NCI-H1105 (cell line): Measurements from ENCODE around the gene IL18.
"Not testable (repeated sequence)": the region's sequence is repeated elsewhere in the genome, so short reads cannot be mapped to it uniquely, and the experiment has no call there.

ENCODE experiments used
- DNase-seq: peaks from one replicate; lab custom pipeline; 2025; lab: John Stamatoyannopoulos, UW

Gene IL18

GRCh38 chr11:112118176-112118575, 45.7 kb downstream of the IL18 start:
- DNase-seq: no peak

- no peak for DNase-seq
Observed at GRCh38 chr11:112115386-112115785, 48.5 kb downstream of the IL18 start.

- no peak for DNase-seq
Observed at GRCh38 chr11:112114460-112114859, 49.4 kb downstream of the IL18 start.

GRCh38 chr11:112113539-112114457, 50.1 kb downstream of the IL18 start:
- DNase-seq: peak; percentile 20

- no peak for DNase-seq
Observed at GRCh38 chr11:112106070-112106469, 57.8 kb downstream of the IL18 start.

GRCh38 chr11:112103446-112103845, 60.4 kb downstream of the IL18 start:
- no peak for DNase-seq

- no peak for DNase-seq
Observed at GRCh38 chr11:112100462-112100861, 63.4 kb downstream of the IL18 start.

- no peak for DNase-seq
Observed at GRCh38 chr11:112097734-112098528, 66.0 kb downstream of the IL18 start.

GRCh38 chr11:112096194-112096593, 67.7 kb downstream of the IL18 start:
- DNase-seq: no peak

- DNase-seq: not testable (repeated sequence)
Observed at GRCh38 chr11:112095302-112095701, 68.6 kb downstream of the IL18 start.
